ENCODE measurements around the gene SPATC1L.
"Not testable (repeated sequence)": the region's sequence is repeated elsewhere in the genome, so short reads cannot be mapped to it uniquely, and the experiment has no call there.

SPATC1L gene

GRCh38 chr21:46183910-46184624 is at the start of gene SPATC1L:
Gene SPATC1L (minus strand): TSS chr21:46184459. CDS start chr21:46182816, 1,643 bp downstream.
- DNase-seq: no peak

- DNase-seq: no peak
Observed at GRCh38 chr21:46229923-46230260, 45.6 kb upstream of the SPATC1L start.

- DNase-seq: no peak
Observed at GRCh38 chr21:46229133-46229922, 45.1 kb upstream of the SPATC1L start.

GRCh38 chr21:46228345-46229051 is 44.2 kb upstream of the SPATC1L start, which contains the start of gene LSS:
Gene LSS (minus strand): TSS chr21:46228774. CDS start chr21:46228745, 29 bp downstream.
- DNase-seq: peak; percentile 94

GRCh38 chr21:46227811-46228344 is 43.6 kb upstream of the SPATC1L start:
- DNase-seq: no peak

GRCh38 chr21:46226920-46227599 is 42.8 kb upstream of the SPATC1L start:
- no peak for DNase-seq

GRCh38 chr21:46226146-46226545 is 41.9 kb upstream of the SPATC1L start:
- no peak for DNase-seq

- DNase-seq: not testable (repeated sequence)
Observed at GRCh38 chr21:46223661-46224060, 39.4 kb upstream of the SPATC1L start.

GRCh38 chr21:46223217-46223616 is 39.0 kb upstream of the SPATC1L start:
- no peak for DNase-seq

- DNase-seq: no peak
Observed at GRCh38 chr21:46222436-46223116, 38.3 kb upstream of the SPATC1L start.

- no peak for DNase-seq
Observed at GRCh38 chr21:46221664-46222435, 37.6 kb upstream of the SPATC1L start.

- DNase-seq: no peak
Observed at GRCh38 chr21:46220847-46221246, 36.6 kb upstream of the SPATC1L start.

GRCh38 chr21:46220275-46220810 is 36.1 kb upstream of the SPATC1L start:
- DNase-seq: no peak

- no peak for DNase-seq
Observed at GRCh38 chr21:46219591-46220239, 35.5 kb upstream of the SPATC1L start.

GRCh38 chr21:46218906-46219590 is 34.8 kb upstream of the SPATC1L start:
- DNase-seq: no peak

GRCh38 chr21:46217511-46218196 is 33.4 kb upstream of the SPATC1L start:
- no peak for DNase-seq

GRCh38 chr21:46216132-46216747 is 32.0 kb upstream of the SPATC1L start:
- DNase-seq: no peak

GRCh38 chr21:46215436-46216131 is 31.3 kb upstream of the SPATC1L start:
- no peak for DNase-seq
